B cell (primary cell): ENCODE measurements around the gene TMEM107.

Source experiments
- CTCF ChIP-seq: fragments of 200-600 bp; IDR thresholded peaks from one replicate; pipeline ENCODE4 v1.8.0; 2022; ENCODE audit warnings: antibody characterized with exemption, mild to moderate bottlenecking
- EZH2 ChIP-seq: IDR thresholded peaks from 2 replicates; pipeline ENCODE4 v1.6.1; 2012; ENCODE audit warnings: borderline replicate concordance, low read depth, mild to moderate bottlenecking, moderate library complexity, low read length; ENCODE audit not compliant: insufficient read depth, poor library complexity, severe bottlenecking

GRCh38 chr17:8138672-8139371, 37.4 kb downstream of the TMEM107 start:
- TF ChIP-seq CTCF (peak; percentile 94), EZH2 (no peak)
